ENCODE data around the gene SORCS2.

The SORCS2 gene

GRCh38 chr4:7285244-7286094 is 93.1 kb downstream of the SORCS2 start:
- Histone ChIP-seq H3K9ac (ENCODE audit: low read depth, low read length) (no peak overlapping the region), H3K36me3 (ENCODE audit: insufficient read depth, low read length) (no peaks in the 10 kb centered on the region), H3K4me1 (ENCODE audit: insufficient read depth, low read length) (no peaks in the 10 kb centered on the region; the same call in 1 of the 2 replicates), H3K9me3 (ENCODE audit: control insufficient read depth, insufficient read depth, low read length) (no peaks in the 10 kb centered on the region)

DNA sequence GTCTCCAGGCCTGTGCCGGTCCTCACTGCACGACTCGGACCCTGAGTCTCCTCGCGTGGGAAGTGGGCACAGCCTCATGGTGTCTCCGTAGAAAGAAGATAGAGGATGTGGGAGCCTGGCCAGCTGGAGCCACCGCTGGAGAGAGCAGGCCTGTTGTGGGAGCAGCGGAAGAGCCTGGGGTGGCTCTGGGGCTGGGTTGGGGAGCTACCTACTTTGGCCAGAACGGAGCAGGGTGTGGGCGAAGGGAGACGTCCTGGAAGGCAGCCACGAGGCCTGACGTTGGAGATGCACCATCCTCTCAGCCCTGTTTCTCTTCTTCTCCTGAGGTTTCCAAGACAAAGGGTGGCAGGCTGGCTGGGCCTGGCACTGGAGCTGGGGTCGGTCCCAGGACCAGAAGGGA is 93.8 kb downstream of the SORCS2 start:
- H3K9me3 ChIP-seq (ENCODE audit: control insufficient read depth, insufficient read depth, low read length), result no peaks in the 10 kb centered on the region
- no peaks in the 10 kb centered on the region; the same call in 1 of the 2 replicates for H3K4me1 ChIP-seq (ENCODE audit: insufficient read depth, low read length)
- H3K36me3 ChIP-seq (ENCODE audit: insufficient read depth, low read length), result no peaks in the 10 kb centered on the region
- no peak overlapping the region for H3K9ac ChIP-seq (ENCODE audit: low read depth, low read length)

- Histone ChIP-seq H3K9ac (ENCODE audit: low read depth, low read length) (no peak overlapping the region), H3K9me3 (ENCODE audit: control insufficient read depth, insufficient read depth, low read length) (no peaks in the 10 kb centered on the region), H3K36me3 (ENCODE audit: insufficient read depth, low read length) (no peaks in the 10 kb centered on the region), H3K4me1 (ENCODE audit: insufficient read depth, low read length) (no peaks in the 10 kb centered on the region; the same call in 1 of the 2 replicates)
Measured at GRCh38 chr4:7286798-7287197, 94.5 kb downstream of the SORCS2 start.

GRCh38 chr4:7287274-7287917 is 95.1 kb downstream of the SORCS2 start:
- H3K9me3 ChIP-seq (ENCODE audit: control insufficient read depth, insufficient read depth, low read length), result no peaks in the 10 kb centered on the region
- H3K4me1 ChIP-seq (ENCODE audit: insufficient read depth, low read length), result no peaks in the 10 kb centered on the region
- H3K9ac ChIP-seq (ENCODE audit: low read depth, low read length), result no peak overlapping the region
- no peaks in the 10 kb centered on the region for H3K36me3 ChIP-seq (ENCODE audit: insufficient read depth, low read length)

DNA sequence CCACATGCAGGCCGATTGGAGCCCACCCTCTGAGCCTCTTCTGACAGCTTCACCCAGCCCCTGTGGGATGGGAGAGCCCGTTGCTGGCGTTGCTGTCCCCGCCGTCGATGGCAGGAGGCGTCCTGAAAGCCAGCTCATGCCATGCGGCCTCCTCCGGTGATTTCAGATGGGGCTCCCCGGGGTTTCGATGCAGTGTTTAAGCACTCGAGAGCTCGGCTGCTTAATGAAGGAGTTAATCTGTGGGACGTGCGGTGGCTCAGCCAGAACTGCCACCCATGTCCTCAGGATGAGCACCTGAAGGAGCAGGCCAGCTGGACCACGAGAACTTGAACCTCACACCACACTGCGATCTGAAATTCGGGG is 95.6 kb downstream of the SORCS2 start:
- no peaks in the 10 kb centered on the region for H3K4me1 ChIP-seq (ENCODE audit: insufficient read depth, low read length)
- H3K9me3 ChIP-seq (ENCODE audit: control insufficient read depth, insufficient read depth, low read length), result no peaks in the 10 kb centered on the region
- H3K9ac ChIP-seq (ENCODE audit: low read depth, low read length), result no peak overlapping the region
- H3K36me3 ChIP-seq (ENCODE audit: insufficient read depth, low read length), result no peaks in the 10 kb centered on the region

DNA sequence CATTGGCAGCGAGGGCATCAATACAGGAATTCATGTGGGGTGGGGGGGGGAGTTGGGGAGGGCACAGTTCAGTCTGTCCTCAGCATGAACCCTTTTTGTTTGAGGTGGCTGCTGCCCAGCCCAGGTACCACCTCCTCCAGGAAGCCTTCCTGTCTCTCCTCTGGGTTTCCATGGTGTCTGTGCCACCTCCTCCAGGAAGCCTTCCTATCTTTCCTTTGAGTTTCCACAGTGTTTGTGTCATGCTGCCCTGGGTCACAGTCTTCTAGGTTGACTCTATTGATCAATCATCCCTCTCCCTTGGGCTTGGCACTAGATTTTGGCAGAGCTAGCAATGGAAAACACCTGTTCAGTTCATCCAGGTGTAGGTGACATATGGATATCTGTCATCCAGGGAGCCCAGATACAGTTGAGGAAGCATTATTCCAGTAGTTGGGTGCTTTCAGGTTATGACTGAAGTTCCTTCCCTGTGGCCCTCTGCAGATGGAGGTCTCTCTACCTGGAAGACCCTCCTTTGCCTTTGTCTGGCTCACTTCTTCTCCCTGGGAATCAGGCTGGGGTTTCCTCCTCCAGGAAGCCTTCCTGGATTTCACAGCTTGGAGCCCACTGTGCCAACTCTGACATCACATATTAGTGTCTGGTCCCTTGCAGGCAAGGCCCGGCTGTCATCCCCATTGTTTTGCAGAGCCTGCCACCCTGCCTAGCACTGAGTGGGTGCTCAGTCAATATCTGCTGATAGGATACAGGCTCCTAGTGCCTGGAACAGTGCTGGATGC is 96.6 kb downstream of the SORCS2 start:
- H3K9ac ChIP-seq (ENCODE audit: low read depth, low read length), result no peak overlapping the region
- H3K36me3 ChIP-seq (ENCODE audit: insufficient read depth, low read length), result no peaks in the 10 kb centered on the region
- no peaks in the 10 kb centered on the region for H3K9me3 ChIP-seq (ENCODE audit: control insufficient read depth, insufficient read depth, low read length)
- H3K4me1 ChIP-seq (ENCODE audit: insufficient read depth, low read length), result no peaks in the 10 kb centered on the region

GRCh38 chr4:7289589-7289988 is 97.3 kb downstream of the SORCS2 start:
- no peaks in the 10 kb centered on the region for H3K4me1 ChIP-seq (ENCODE audit: insufficient read depth, low read length)
- no peak overlapping the region for H3K9ac ChIP-seq (ENCODE audit: low read depth, low read length)
- no peaks in the 10 kb centered on the region for H3K36me3 ChIP-seq (ENCODE audit: insufficient read depth, low read length)
- H3K9me3 ChIP-seq (ENCODE audit: control insufficient read depth, insufficient read depth, low read length), result no peaks in the 10 kb centered on the region

DNA sequence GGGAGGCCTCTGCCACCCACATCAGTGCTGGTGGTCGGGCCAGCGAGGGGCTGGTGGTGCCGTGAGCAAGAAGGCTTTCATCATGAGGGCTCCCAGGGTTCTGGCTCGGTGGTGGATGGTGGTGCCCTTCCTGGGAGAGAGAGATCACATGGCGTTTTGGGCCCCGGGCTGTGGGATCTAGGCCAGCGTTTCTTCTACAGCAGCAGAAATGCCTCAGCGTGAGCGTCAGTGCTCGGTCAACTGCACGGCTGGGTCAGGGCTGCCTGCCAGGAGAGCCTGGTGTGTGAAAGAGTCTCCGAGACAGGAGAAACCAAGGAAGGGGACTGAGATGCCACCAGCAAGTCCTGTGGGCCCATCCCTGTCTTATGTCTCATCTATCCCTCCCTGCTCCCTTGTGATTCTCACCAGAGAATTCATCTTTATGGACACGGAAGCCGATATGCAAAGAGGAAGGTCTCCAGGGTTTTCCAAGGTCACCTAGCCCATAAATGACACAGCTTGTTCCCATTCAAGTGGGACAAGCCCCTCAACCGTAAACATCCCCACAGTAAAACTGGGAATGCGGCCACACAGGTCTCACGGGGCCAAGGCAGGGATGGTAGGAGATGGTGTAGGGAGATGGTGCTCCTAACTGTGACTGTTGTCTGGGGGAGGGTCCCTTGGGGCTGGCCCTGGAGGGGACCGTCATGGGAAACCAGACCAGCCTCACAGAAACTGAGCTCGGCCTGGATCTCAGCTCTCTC is 99.2 kb downstream of the SORCS2 start:
- H3K4me1 ChIP-seq (ENCODE audit: insufficient read depth, low read length), result 0 out of 2 replicates have a peak, but pooled peaks cover 4% of the 10 kb centered on the region
- no peaks in the 10 kb centered on the region for H3K36me3 ChIP-seq (ENCODE audit: insufficient read depth, low read length)
- H3K9ac ChIP-seq (ENCODE audit: low read depth, low read length), result no peak overlapping the region
- H3K9me3 ChIP-seq (ENCODE audit: control insufficient read depth, insufficient read depth, low read length), result no peaks in the 10 kb centered on the region

GRCh38 chr4:7293703-7294102 is 101.4 kb downstream of the SORCS2 start:
- Histone ChIP-seq H3K9ac (ENCODE audit: low read depth, low read length) (no peak overlapping the region), H3K4me1 (ENCODE audit: insufficient read depth, low read length) (peaks cover 8% of the 10 kb centered on the region; the same call in 1 of the 2 replicates), H3K36me3 (ENCODE audit: insufficient read depth, low read length) (no peaks in the 10 kb centered on the region), H3K9me3 (ENCODE audit: control insufficient read depth, insufficient read depth, low read length) (no peaks in the 10 kb centered on the region)

DNA sequence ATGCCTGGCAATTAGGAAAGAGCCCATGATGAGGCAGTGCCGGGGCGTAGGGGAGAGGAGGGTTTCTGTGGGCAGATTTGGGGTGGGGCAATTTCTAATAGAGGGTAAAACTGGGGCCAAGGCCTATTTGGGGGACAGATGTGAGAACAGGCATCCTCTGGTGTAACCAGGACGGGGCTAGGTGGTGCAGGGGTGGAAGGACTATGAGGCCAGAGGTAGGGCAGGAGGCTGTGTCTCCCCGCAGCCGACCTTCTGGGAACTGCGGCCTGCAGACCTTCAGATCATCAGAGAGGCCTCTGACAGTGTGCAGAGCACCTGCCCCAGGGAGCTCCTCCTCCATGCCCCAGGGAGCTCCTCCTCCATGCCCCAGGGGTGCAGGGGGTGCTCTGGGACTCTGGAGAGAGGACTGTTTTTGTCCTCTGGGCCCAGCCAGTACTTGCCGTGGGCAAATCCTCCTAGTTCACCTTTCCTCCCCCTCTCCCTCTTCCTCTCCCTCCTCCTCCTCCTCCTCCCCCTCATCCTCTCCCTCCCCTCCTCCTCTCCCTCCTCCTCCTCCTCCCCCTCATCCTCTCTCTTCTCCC is 101.9 kb downstream of the SORCS2 start:
- H3K4me1 ChIP-seq (ENCODE audit: insufficient read depth, low read length), result peaks cover 8% of the 10 kb centered on the region; the same call in 1 of the 2 replicates
- H3K9me3 ChIP-seq (ENCODE audit: control insufficient read depth, insufficient read depth, low read length), result no peaks in the 10 kb centered on the region
- H3K36me3 ChIP-seq (ENCODE audit: insufficient read depth, low read length), result no peaks in the 10 kb centered on the region
- H3K9ac ChIP-seq (ENCODE audit: low read depth, low read length), result no peak overlapping the region

- Histone ChIP-seq H3K4me1 (ENCODE audit: insufficient read depth, low read length) (peaks cover 8% of the 10 kb centered on the region; the same call in 1 of the 2 replicates), H3K36me3 (ENCODE audit: insufficient read depth, low read length) (no peaks in the 10 kb centered on the region), H3K9ac (ENCODE audit: low read depth, low read length) (no peak overlapping the region), H3K9me3 (ENCODE audit: control insufficient read depth, insufficient read depth, low read length) (no peaks in the 10 kb centered on the region)
Measured at GRCh38 chr4:7295197-7295910, 103.0 kb downstream of the SORCS2 start.

DNA sequence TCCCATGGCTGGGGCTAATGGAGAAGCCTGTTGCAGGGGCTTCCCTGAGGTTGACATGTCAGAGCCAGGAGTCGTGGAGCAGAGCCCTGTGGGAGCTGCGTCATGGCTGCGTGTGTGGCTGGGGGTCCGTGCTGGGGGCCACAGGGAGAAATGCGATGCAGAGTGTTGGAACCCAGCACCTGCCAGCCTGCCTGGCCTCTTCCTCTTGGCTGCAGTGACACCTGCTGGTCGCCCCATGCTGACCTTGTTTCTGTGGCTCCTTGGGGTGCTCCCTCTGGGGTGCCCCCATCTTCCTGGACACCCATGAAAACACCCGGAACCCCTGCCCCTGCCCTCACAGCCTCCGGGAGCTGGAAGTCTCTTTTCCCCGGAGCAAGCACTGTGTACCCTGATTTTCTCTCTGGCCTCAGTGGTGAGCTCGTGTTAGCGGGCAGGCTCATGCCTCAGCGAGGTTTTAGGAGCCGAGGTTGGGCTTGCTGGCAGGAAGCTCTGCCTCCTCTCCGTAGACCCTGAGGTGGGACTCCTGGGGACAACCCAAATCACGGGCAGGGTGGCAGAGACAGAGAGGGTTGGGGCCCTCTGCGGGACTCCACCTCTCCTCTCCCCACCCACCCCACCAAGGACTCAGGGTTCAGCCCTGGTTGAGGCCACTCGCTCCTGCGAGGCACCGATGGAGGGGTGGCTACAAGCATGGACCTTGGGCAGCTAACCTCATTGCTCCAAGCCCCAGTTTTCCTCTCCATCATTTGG is 103.7 kb downstream of the SORCS2 start:
- Histone ChIP-seq H3K4me1 (ENCODE audit: insufficient read depth, low read length) (peaks cover 8% of the 10 kb centered on the region; the same call in 1 of the 2 replicates), H3K36me3 (ENCODE audit: insufficient read depth, low read length) (no peaks in the 10 kb centered on the region), H3K9ac (ENCODE audit: low read depth, low read length) (no peak overlapping the region), H3K9me3 (ENCODE audit: control insufficient read depth, insufficient read depth, low read length) (no peaks in the 10 kb centered on the region)
